A549 treated with dexamethasone at 1 μM for 4 hours (cell line): ENCODE results near the gene ADM5. TPM values are rescaled to one million over a fixed set of nuclear protein-coding genes. Genes with fewer than 3 reads are reported as not detected.

ENCODE experiments used
- total RNA-seq: library from RNA; stranded (reverse); fragments of 200-300 nt; extraction: Qiagen RNA extraction; gene quantifications from 5 replicates; pipeline ENCODE4 v1.2.3, GENCODE V29; 2022

Gene ADM5, protein sequence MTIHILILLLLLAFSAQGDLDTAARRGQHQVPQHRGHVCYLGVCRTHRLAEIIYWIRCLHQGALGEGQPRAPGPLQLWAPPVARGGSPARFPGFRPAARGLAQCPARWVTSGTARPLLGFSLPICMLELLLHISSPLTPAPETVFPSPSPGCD
- 3.0 to 5.7 TPM (median 5.0 TPM) in 5 replicates for total RNA-seq

DNA sequence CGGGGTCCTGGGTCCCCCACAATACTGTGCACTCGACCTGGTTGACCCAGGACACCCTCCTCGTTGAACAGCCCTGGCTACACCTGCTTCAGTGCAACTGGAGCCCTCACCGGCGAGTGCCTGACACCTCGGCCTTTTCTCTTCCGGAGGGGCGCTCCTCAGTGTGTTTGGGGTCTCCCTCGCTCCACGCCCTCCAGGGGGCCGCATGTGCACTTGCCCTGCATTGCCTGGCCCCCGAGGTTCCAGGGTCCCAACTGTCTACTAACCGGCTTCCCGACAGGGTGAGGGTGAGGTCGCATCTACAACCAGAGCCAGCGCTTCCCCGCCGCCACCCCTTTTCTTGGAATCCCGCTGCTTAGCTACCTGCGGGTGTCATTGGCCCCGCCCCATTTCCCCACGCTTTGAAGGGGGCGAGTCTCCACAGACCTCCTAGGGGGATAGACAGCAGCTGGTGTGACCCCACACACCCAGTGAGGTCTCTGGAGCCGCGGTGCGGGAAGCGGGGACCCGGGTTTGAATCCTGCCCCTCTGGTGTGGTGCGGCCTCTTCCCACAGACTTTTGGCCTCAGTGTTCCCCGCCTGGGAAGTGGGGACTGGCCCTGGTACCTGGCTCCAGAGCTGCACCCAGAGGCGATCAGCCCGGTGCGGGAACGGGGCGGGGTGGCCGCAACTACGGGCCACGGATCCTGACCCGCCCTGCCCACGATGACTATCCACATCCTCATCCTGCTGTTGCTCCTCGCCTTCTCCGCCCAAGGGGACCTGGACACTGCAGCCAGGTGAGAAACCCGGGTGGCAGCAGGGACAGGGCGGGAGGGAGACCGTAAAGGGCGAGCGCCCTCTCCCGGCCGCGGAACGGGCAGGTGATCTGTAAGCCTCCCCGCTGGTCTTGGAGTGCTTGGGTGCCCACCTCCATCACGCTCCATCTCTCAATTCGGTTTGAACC, at the start of gene ADM5:
Gene ADM5 (plus strand): TSS at position 462 of the 946 bp plus-strand sequence. CDS start 244 bp downstream, at position 706.

DNA sequence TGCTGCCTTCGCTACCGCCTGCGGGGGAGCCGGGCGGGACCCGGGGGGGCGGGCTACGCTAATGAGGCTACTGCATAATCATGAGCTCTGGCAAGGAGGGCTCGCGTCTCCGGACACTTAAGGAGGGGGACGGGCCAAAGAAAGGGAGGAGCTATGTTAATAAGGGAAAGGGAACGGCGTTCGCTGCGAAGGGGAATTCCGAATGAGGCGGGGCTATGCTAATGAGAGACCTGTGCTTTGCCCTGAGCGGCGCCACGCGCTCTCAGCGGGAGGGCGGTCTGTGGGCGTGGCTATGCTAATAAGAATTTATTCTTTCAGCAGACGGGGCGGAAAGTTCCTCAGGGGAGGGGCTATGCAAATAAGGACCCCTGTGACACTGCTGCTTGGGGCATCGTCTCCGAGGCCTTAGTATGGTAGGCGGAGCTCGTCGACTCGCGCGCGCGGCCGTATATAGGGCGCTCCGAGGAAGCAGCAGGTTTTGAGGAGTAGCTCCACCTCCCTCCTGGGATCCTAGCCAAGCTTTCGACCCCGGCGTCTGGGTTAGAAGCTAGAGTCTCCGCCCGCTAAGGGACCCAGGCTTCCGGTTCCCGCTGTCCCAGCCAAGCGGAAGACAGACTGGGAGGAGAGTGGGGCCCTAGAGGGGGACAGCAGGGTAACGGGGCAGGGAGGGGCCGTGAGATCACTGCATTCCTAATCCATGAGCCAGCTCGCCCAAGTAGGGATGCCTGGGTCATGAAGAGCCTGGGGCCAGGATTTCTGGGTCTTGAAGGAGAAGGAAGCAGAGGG, 49.1 kb upstream of the ADM5 start, which contains the start of gene RRAS:
Gene RRAS (minus strand): TSS at position 31 of the 786 bp plus-strand sequence. CDS start 45 bp downstream, outside the sequence.

DNA sequence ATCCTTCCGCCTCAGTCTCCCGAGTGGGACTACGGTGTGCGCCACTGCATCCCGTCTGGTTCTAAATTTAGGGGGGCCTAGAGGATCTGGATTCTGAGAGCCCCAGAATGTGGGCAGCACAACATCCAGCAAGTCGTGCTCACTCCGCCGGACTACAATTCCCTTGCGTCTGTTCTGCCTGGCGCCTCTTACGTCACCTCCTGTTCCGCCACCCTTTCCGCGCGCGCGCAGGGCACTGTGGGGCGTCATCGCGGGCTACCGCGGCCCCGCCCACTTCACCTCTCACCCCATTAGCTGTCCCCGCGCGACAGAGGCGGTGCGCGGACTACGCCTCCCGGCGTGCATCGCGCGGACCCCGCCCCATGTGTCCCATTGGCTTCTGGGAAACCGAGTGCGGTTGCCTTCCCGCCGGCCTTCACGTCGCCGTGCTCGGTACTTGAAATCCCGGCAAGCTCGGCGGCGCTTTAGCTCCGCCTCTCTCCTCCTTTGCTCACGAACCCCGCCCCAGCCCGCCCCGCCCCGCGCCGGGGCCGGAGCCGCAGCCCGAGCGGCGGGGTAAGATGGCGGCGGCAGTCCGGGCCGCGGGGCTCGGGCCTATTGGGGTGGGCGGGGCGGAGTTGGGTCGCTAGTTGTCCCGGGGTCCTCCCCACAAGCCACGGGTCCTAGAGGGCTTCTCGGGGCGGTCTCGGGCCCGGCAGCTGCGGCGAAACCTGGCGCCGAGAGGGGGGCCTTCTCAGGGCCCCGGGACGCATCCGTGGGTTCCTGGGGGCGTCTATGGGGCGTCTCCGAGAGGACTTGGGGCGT, 47.5 kb upstream of the ADM5 start, which contains the start of gene SCAF1:
Gene SCAF1 (plus strand): TSS at position 522 of the 804 bp plus-strand sequence. CDS start 2,818 bp downstream, outside the sequence.

DNA sequence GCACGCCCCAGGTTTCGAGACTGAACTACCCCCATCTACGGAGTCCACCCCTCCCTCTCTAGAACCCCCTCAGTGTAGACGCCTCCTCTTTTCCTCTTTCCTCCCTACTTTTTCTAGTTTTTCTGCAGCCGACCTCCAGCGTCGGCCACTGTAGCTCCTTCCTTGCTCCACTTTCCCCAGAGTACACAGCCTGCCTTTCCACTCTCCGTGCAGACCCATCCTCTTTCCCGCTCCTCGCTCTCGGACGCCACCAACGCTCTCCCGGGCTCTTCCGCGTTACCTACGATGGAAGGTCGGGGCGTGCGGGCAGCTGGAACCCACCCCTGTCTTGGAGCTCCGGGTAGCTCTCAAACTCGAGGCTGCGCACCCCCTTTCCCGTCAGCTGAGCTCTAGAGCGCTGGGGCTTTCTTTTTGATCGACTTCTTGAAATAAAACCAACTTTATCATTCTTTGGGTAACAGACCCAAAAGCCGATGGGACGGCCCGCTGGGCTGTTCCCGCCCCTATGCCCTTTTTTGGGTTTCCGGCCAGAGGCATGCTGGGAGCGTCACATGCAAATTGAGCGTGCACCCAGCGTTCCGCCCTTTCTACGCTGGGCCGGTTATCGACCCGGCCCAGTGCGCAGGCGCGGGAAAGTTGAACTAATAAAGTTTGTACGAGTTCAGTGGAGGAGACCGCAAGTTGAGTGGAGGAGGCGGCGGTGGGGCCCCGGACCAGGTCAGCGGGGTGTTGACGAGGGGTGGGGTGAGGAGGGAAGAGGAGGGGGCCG, 23.9 kb upstream of the ADM5 start, which contains the start of the genes BCL2L12 and IRF3:
Gene BCL2L12 (plus strand): TSS at position 583 of the 769 bp plus-strand sequence. CDS start 760 bp downstream, outside the sequence.
Gene IRF3 (minus strand): TSS at position 507 of the 769 bp plus-strand sequence. CDS start 1,019 bp downstream, outside the sequence.

DNA sequence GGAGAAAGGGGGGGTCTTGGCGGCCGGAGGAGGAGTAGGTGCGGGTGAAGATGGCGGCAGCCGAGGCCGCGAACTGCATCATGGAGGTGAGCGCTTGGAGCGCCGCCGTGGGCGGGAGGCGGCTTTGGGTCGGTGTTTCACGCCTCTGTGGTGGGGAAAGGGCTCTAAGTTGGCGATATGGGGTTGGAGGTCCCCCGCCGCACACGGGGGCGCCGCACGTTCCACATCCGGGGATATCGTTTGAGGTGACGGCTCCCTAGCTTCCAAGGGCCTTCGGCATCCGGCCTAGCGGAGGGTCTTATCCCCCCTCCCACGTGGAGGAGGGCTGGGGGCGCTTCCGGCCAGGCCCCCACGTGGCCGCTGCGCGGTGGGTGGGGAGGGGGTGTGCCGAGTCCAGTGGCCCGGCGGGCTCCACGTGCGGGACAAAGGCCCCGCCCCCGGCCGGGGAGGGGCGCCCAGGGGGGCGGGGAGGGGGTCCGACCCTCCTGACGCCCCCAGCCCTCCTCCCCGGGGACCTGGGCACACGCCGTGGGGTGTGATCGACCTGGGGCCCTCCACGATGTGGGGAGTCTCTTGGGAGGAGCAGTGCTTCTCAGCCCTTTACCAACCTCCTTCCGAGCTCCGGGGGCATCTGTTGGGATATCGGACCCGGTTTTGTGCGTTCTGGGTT, 12.0 kb upstream of the ADM5 start, which contains the start of gene PRMT1:
Gene PRMT1 (plus strand): TSS at position 41 of the 670 bp plus-strand sequence. CDS start 10 bp downstream, at position 51.

DNA sequence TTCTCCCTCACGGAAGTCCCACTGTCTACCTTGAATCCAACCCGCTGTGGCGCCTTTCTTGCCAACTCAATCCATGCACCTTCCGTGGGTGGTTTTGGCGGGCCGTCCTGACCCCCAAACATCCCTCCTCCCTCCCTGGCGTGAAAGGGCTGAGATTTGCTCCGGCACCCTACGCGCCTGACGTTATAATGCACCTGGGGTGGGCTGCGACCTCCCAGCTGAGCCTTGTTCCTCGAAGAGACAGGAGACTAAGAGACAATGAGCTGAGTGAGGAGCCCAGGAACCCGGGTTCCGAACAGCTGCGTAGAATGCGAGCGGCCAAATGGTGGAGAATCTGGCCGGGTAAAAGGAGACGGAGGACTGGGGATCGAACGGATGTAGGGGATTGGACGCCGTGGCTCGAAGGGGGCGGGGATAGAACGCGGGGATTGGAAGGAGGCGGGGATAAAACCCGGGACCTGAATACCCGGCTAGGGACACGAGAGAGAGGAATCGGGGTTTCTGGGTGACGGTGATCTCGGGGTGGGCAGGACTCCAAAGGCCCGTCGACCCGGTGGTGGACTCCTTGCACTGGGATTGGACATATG, 1.4 kb downstream of the ADM5 start, which contains the start of gene CPT1C:
Gene CPT1C (plus strand): TSS at position 461 of the 587 bp plus-strand sequence. CDS start 1,137 bp downstream, outside the sequence.

Other genes with a start within 250 kb of the ADM5 start
- 0.23 to 0.76 TPM (median 0.57 TPM) in 5 replicates for gene SLC17A7, start 248.1 kb upstream of the ADM5 start, total RNA-seq
- 81.5 to 86.8 TPM (median 85.6 TPM) in 5 replicates for gene PIH1D1, start 237.8 kb upstream of the ADM5 start, total RNA-seq
- 13.0 to 27.7 TPM (median 23.9 TPM) in 5 replicates for gene ALDH16A1, start 236.4 kb upstream of the ADM5 start, total RNA-seq
- gene FLT3LG, start 215.4 kb upstream of the ADM5 start, total RNA-seq: 0.94 to 1.6 TPM (median 1.2 TPM) in 5 replicates
- gene RPL13A, start 202.0 kb upstream of the ADM5 start, total RNA-seq: 3,612 to 4,177 TPM (median 3,742 TPM) in 5 replicates
- gene RPS11, start 193.2 kb upstream of the ADM5 start, total RNA-seq: 3,652 to 4,941 TPM (median 3,741 TPM) in 5 replicates
- gene FCGRT, start 176.9 kb upstream of the ADM5 start, total RNA-seq: 25.0 to 32.5 TPM (median 28.0 TPM) in 5 replicates
- gene RCN3, start 161.6 kb upstream of the ADM5 start, total RNA-seq: 1.5 to 3.5 TPM (median 2.6 TPM) in 5 replicates
- 90.9 to 110 TPM (median 106 TPM) in 5 replicates for gene NOSIP, start 109.0 kb upstream of the ADM5 start, total RNA-seq
- gene PRRG2, start 108.3 kb upstream of the ADM5 start, total RNA-seq: 0.62 to 0.97 TPM (median 0.64 TPM) in 5 replicates
- gene PRR12, start 98.4 kb upstream of the ADM5 start, total RNA-seq: 25.0 to 45.9 TPM (median 44.1 TPM) in 5 replicates
- 105 to 170 TPM (median 157 TPM) in 5 replicates for gene RRAS, start 49.5 kb upstream of the ADM5 start, total RNA-seq
- gene SCAF1, start 47.4 kb upstream of the ADM5 start, total RNA-seq: 39.2 to 76.5 TPM (median 69.9 TPM) in 5 replicates
- gene IRF3, start 23.7 kb upstream of the ADM5 start, total RNA-seq: 67.8 to 112 TPM (median 100 TPM) in 5 replicates
- gene BCL2L12, start 23.7 kb upstream of the ADM5 start, total RNA-seq: 56.1 to 64.2 TPM (median 59.7 TPM) in 5 replicates
- gene PRMT1, start 12.3 kb upstream of the ADM5 start, total RNA-seq: 394 to 431 TPM (median 409 TPM) in 5 replicates
- gene CPT1C, start 1.5 kb downstream of the ADM5 start, total RNA-seq: 11.3 to 13.2 TPM (median 12.1 TPM) in 5 replicates
- not detected in 5 replicates for gene TSKS, start 73.7 kb downstream of the ADM5 start, total RNA-seq
- gene AP2A1, start 77.4 kb downstream of the ADM5 start, total RNA-seq: 38.6 to 62.6 TPM (median 60.1 TPM) in 5 replicates
- 12.7 to 14.1 TPM (median 13.9 TPM) in 5 replicates for gene FUZ, start 123.7 kb downstream of the ADM5 start, total RNA-seq
- 41.8 to 70.4 TPM (median 65.8 TPM) in 5 replicates for gene MED25, start 128.7 kb downstream of the ADM5 start, total RNA-seq
- gene PTOV1, start 161.6 kb downstream of the ADM5 start, total RNA-seq: 108 to 147 TPM (median 141 TPM) in 5 replicates
- 28.8 to 56.1 TPM (median 43.1 TPM) in 5 replicates for gene PNKP, start 178.0 kb downstream of the ADM5 start, total RNA-seq
- gene AKT1S1, start 187.8 kb downstream of the ADM5 start, total RNA-seq: 65.8 to 131 TPM (median 114 TPM) in 5 replicates
- gene TBC1D17, start 188.1 kb downstream of the ADM5 start, total RNA-seq: 17.1 to 22.6 TPM (median 21.4 TPM) in 5 replicates
- 0.40 to 0.94 TPM (median 0.62 TPM) in 5 replicates for gene IL4I1, start 207.3 kb downstream of the ADM5 start, total RNA-seq
- gene ATF5, start 239.6 kb downstream of the ADM5 start, total RNA-seq: 40.2 to 52.1 TPM (median 50.0 TPM) in 5 replicates
- gene NUP62, start 239.9 kb downstream of the ADM5 start, total RNA-seq: 61.0 to 99.1 TPM (median 98.1 TPM) in 5 replicates